HFF-Myc (cell line): ENCODE measurements around the gene FAM13A.
A peak's percentile ranks its signal among the peaks of the same experiment; 100 is the strongest.

Experiments used
- DNase-seq: peaks from one replicate; pipeline ENCODE4 v3.0.0-alpha.2; 2011; ENCODE audit warnings: low read depth; ENCODE audit errors: extremely low read depth
- H3K4me3 ChIP-seq: replicated peaks from 2 replicates; pipeline ENCODE4 v1.5.1; 2011; ENCODE audit warnings: low read depth, mild to moderate bottlenecking, control low read depth, low read length
- TF ChIP-seq, protein P1 (sequence below): IDR thresholded peaks from 2 replicates; pipeline ENCODE4 v1.5.1; 2012; ENCODE audit warnings: mild to moderate bottlenecking, low read depth, low read length, control low read depth; ENCODE audit errors: missing control alignments

FAM13A gene

DNA sequence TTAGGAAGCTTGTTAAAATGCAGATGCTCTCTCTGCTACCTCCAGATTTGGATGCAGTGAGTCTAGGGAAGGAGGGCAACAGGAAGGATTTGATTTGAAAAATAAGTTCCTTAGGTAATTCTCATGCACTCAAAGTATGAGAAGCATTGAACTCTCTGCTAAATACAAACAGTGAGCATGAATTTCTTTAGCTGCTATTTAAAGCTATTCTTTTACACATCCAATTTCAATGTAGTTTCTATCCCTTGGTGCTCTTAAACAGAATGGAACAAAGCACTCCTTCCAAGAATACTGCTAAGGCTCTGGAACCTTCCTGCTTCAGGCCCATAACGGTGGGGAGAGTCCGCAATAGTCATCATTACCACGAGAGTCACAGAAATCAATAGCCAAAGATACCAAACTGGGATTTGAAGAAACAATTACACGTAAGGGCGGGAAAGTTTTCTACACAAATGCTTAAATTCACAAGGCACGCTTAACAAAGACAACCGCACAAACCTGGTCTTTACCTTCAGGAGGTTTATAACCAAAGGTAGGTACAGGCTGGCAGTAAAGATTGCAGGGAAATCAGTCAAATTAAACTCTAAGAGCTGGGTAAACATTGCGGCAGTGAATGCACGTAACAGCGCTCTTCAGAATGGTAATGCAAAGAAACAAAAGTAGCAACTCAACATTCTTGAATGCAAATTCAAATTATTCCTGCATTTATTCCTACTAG is 236.1 kb downstream of the FAM13A start:
- no peak overlapping the region for H3K4me3 ChIP-seq
- TF ChIP-seq, protein P1, sequence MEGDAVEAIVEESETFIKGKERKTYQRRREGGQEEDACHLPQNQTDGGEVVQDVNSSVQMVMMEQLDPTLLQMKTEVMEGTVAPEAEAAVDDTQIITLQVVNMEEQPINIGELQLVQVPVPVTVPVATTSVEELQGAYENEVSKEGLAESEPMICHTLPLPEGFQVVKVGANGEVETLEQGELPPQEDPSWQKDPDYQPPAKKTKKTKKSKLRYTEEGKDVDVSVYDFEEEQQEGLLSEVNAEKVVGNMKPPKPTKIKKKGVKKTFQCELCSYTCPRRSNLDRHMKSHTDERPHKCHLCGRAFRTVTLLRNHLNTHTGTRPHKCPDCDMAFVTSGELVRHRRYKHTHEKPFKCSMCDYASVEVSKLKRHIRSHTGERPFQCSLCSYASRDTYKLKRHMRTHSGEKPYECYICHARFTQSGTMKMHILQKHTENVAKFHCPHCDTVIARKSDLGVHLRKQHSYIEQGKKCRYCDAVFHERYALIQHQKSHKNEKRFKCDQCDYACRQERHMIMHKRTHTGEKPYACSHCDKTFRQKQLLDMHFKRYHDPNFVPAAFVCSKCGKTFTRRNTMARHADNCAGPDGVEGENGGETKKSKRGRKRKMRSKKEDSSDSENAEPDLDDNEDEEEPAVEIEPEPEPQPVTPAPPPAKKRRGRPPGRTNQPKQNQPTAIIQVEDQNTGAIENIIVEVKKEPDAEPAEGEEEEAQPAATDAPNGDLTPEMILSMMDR, result no peak
- no peak for DNase-seq

DNA sequence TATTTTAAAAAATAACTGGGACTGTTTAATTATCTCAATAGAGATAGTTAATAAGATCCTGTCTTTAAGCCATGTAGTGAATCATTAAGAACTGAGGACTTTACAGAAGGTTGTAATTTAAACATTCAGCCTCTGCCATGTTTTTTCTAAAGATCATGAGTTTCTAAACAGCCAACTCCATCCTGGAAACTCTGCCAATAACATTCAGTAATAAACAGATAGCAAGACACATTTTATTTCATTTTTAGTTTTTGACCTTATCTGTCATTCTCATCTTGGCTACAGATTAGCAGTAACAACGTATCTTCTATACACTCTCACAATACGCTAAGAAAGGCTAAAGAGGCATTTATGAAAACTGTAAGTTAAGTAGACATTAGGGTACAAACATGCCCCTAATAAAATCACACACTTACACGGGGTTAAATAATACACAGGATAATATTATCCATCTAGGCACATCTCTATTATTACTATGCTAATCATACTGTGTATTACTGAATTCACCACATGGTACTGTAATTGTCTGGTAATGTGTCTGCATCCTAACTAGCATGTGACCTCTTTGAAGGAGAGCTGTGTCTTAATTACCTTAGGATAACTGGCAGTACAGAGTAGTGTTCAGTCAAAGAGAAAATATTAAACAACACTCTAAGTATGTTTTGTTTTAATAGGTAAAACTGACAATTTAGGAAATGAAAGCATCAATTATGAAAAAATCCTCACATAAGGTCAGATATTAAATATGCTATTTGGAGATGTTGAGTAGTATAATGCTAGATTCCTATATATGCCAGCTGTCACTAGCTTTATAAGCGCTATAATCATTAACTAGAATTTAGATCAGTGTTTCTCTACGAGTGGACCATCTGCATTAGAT is 236.9 kb downstream of the FAM13A start:
- no peak for DNase-seq
- TF ChIP-seq, protein P1, result no peak
- no peak overlapping the region for H3K4me3 ChIP-seq

DNA sequence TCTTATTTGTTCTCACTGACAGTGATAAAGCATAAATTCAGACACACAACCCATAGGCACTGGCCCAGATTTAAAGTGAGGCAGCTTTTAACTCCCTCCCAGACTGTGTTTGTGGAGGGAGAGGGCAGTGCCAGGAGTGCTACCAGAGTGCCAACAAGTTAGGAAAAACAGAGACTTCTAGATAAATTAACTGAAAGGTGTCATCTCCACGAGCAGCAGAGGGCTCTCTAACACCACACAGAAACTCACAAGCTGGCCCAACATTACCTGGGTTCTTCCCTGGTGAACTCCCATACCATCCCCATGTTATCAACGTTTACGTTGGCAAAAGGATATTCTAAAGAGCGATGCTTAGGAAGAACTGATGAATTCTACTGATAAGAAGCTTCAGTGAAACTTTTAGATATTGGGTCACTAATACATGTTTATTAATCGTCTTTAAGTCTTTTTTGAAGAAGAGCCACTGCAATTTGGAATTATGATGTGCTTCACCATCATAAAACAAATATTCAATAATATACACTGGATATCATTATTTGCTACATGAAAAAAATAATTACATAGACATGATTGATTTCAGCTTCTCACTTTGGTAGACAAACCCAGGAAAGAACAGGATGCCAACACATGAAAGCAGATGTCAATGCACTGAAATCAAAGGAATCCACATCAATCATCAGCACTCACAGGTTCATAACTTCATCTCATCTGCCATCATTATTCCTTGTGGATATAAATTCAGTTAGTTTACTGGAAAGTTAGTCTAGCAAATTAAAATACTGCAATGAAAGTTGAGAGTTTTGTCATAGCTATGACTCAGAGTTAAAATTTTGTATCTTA is 238.1 kb downstream of the FAM13A start:
- DNase-seq, result no peak
- no peak overlapping the region for H3K4me3 ChIP-seq
- TF ChIP-seq, protein P1, result peak; percentile 46

DNA sequence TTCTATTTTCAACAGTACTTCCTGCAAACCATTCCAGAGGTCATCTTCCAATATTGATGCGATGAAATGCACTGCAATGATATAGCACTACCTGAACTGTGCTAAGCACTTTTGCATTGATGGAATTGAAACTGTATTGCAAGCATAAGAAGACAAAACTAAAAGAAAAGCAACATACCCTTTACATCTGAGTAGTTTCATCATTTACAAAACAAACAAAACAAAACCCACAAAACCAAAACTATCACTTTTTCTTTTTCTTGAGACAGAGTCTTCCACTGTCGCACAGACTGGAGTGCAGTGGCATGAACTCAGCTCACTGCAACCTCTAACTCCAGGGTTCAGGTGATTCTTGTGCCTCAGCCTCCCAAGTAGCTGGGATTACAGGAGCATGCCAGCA is 239.2 kb downstream of the FAM13A start:
- H3K4me3 ChIP-seq, result no peak overlapping the region
- TF ChIP-seq, protein P1, result no peak
- no peak for DNase-seq

DNA sequence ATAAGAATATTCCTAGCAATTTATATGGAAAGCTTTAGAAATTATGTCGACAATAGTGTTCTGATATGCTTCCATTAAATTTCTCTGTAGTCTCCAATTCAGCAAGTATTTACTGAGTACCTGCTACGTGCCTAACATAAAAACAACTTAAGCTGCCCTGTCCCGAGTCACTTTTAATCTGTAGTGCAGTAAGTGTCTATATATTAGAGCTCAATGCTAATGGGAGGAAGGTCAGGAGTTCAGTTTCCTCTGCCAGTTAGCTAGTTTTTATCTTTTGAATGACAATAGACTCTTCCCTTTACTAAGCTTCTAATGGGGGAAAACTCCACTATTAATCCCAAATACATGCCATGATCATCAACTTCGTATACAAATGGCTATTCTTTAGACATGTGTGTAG is 240.6 kb downstream of the FAM13A start:
- H3K4me3 ChIP-seq, result no peak overlapping the region
- DNase-seq, result no peak
- TF ChIP-seq, protein P1, result no peak

DNA sequence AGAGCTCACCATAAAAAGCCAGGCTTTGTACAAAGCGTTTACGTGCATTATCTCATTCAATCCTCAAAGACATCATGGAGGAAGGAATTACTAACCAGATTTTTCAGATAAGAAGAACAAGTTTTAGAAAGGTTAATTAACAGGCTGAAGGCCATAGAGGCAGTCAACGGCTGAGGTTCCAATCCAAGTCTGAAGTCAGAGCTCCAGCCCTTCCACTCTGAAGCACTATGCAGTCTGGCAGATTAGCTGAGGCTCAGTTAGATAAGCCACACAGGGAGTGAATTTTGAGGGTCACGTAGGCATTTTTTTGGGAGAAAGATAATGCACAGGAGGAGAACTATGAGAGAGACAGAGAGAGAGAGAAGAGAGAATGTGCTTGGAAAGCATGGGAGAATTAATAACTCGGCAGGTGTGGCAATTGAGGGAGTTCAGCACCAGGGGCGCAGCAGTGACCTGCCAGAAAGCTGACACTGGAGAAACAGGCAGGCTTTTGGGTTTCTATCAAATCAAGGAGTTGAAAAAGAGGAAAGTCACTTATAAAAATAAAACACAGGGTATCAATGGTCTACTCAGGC is 242.9 kb downstream of the FAM13A start:
- no peak overlapping the region for H3K4me3 ChIP-seq
- DNase-seq, result no peak
- TF ChIP-seq, protein P1, result no peak
